HEK293 (cell line): Measurements from ENCODE around the gene ANO2.

Experiments used
- CTCF ChIA-PET: fragments of 350-600 bp; formaldehyde crosslinking; extraction: SDS; loops from one replicate; lab custom pipeline; 2021; ENCODE audit warnings: antibody characterized with exemption; lab: Yijun Ruan, JAX
- POLR2A ChIA-PET: fragments of 300-600 bp; formaldehyde crosslinking; extraction: SDS; loops from one replicate; lab custom pipeline; 2020; ENCODE audit warnings: antibody characterized with exemption, inconsistent platforms; lab: Yijun Ruan, JAX
- H3K27ac ChIP-seq: fragments of 200-500 bp; sonication (Bioruptor generic); 2 replicates; pipeline ENCODE4 v1.5.1; 2014; ENCODE audit warnings: low read depth, low read length, control low read depth, inconsistent platforms; ENCODE audit errors: extremely low read depth
- H3K36me3 ChIP-seq, 2 experiments: fragments of 200-500 bp in 1 of 2; sonication (Bioruptor generic) in 1 of 2; 1 replicate in 1 of 2; 2 replicates in 1 of 2; pipeline ENCODE4 v1.5.1; 2014 to 2017; ENCODE audit warnings: inconsistent platforms in 2 of 2, low read length in 2 of 2; ENCODE audit not compliant: control insufficient read depth in 2 of 2, insufficient read depth in 1 of 2
- H3K4me1 ChIP-seq: fragments of 200-500 bp; sonication (Bioruptor generic); 2 replicates; pipeline ENCODE4 v1.5.1; 2014; ENCODE audit warnings: mild to moderate bottlenecking, low read length, inconsistent platforms; ENCODE audit not compliant: control insufficient read depth, insufficient read depth
- H3K4me3 ChIP-seq: 2 replicates; pipeline ENCODE4 v1.5.1; 2011; ENCODE audit warnings: low read depth, mild to moderate bottlenecking, control low read depth, low read length, moderate library complexity
- H3K9me3 ChIP-seq: fragments of 200-500 bp; sonication (Bioruptor generic); 2 replicates; pipeline ENCODE4 v1.5.1; 2014; ENCODE audit warnings: low read depth, low read length, inconsistent platforms; ENCODE audit not compliant: control insufficient read depth, insufficient read depth
- GLIS1 ChIP-seq: fragments of 450-650 bp; formaldehyde crosslinking; IDR thresholded peaks from 2 replicates; pipeline ENCODE4 v1.5.1; 2016; ENCODE audit warnings: missing biosample characterization, missing genetic modification characterization
- KLF16 ChIP-seq: fragments of 450-650 bp; formaldehyde crosslinking; IDR thresholded peaks from 2 replicates; pipeline ENCODE4 v1.5.1; 2017; ENCODE audit warnings: missing biosample characterization, missing genetic modification characterization
- MYNN ChIP-seq: fragments of 450-650 bp; formaldehyde crosslinking; IDR thresholded peaks from 2 replicates; pipeline ENCODE4 v1.5.1; 2016; ENCODE audit warnings: missing biosample characterization, missing genetic modification characterization, borderline replicate concordance
- SALL2 ChIP-seq: fragments of 450-650 bp; formaldehyde crosslinking; IDR thresholded peaks from 2 replicates; pipeline ENCODE4 v1.5.0; 2017; ENCODE audit warnings: missing biosample characterization, mild to moderate bottlenecking, missing genetic modification characterization, borderline replicate concordance
- SP2 ChIP-seq: fragments of 450-650 bp; formaldehyde crosslinking; IDR thresholded peaks from 2 replicates; pipeline ENCODE4 v1.5.1; 2016; ENCODE audit warnings: missing biosample characterization, missing genetic modification characterization
- SP7 ChIP-seq: fragments of 450-650 bp; formaldehyde crosslinking; IDR thresholded peaks from 2 replicates; pipeline ENCODE4 v1.5.1; 2016; ENCODE audit warnings: missing biosample characterization, missing genetic modification characterization
- ZBTB7A ChIP-seq: fragments of 450-650 bp; formaldehyde crosslinking; IDR thresholded peaks from 2 replicates; pipeline ENCODE4 v1.5.1; 2016; ENCODE audit warnings: low read depth, missing biosample characterization, missing genetic modification characterization
- ZFP37 ChIP-seq: fragments of 450-650 bp; formaldehyde crosslinking; IDR thresholded peaks from 2 replicates; pipeline ENCODE4 v1.5.1; 2016; ENCODE audit warnings: missing biosample characterization, missing genetic modification characterization
- ZFP41 ChIP-seq: fragments of 450-650 bp; formaldehyde crosslinking; IDR thresholded peaks from 2 replicates; pipeline ENCODE4 v1.5.1; 2016; ENCODE audit warnings: missing biosample characterization, missing genetic modification characterization, borderline replicate concordance
- ZNF132 ChIP-seq: fragments of 450-650 bp; formaldehyde crosslinking; IDR thresholded peaks from 2 replicates; pipeline ENCODE4 v1.5.1; 2017; ENCODE audit warnings: missing biosample characterization, missing genetic modification characterization, borderline replicate concordance
- ZNF175 ChIP-seq: fragments of 450-650 bp; formaldehyde crosslinking; IDR thresholded peaks from 2 replicates; pipeline ENCODE4 v1.5.1; 2016; ENCODE audit warnings: missing biosample characterization, missing genetic modification characterization
- ZNF223 ChIP-seq: fragments of 450-650 bp; formaldehyde crosslinking; IDR thresholded peaks from 2 replicates; pipeline ENCODE4 v1.5.1; 2016; ENCODE audit warnings: missing biosample characterization, missing genetic modification characterization
- ZNF266 ChIP-seq: fragments of 450-650 bp; formaldehyde crosslinking; IDR thresholded peaks from 2 replicates; pipeline ENCODE4 v1.5.1; 2016; ENCODE audit warnings: missing biosample characterization, missing genetic modification characterization, low read depth
- ZNF280C ChIP-seq: fragments of 450-650 bp; formaldehyde crosslinking; IDR thresholded peaks from 2 replicates; pipeline ENCODE4 v1.5.1; 2016; ENCODE audit warnings: missing biosample characterization, missing genetic modification characterization
- ZNF335 ChIP-seq: fragments of 450-650 bp; formaldehyde crosslinking; conservative IDR thresholded peaks from 2 replicates; pipeline ENCODE4 v1.5.1; 2016; ENCODE audit warnings: missing biosample characterization, missing genetic modification characterization
- ZNF404 ChIP-seq: fragments of 450-650 bp; formaldehyde crosslinking; IDR thresholded peaks from 2 replicates; pipeline ENCODE4 v1.5.1; 2017; ENCODE audit warnings: missing biosample characterization, missing genetic modification characterization
- ZNF549 ChIP-seq: fragments of 450-650 bp; IDR thresholded peaks from 2 replicates; pipeline ENCODE4 v1.5.1; 2018; ENCODE audit warnings: missing biosample characterization, missing genetic modification characterization, mild to moderate bottlenecking, inconsistent platforms, moderate library complexity
- ZNF629 ChIP-seq: fragments of 450-650 bp; formaldehyde crosslinking; IDR thresholded peaks from 2 replicates; pipeline ENCODE4 v1.5.1; 2017; ENCODE audit warnings: missing biosample characterization, missing genetic modification characterization
- ZNF776 ChIP-seq: fragments of 450-650 bp; formaldehyde crosslinking; IDR thresholded peaks from 2 replicates; pipeline ENCODE4 v1.5.0; 2017; ENCODE audit warnings: missing biosample characterization, missing genetic modification characterization, borderline replicate concordance
- ZSCAN18 ChIP-seq: fragments of 450-650 bp; formaldehyde crosslinking; IDR thresholded peaks from 2 replicates; pipeline ENCODE4 v1.5.1; 2016; ENCODE audit warnings: missing biosample characterization, missing genetic modification characterization
- TF ChIP-seq, protein P1 (sequence below): fragments of 450-650 bp; formaldehyde crosslinking; IDR thresholded peaks from 2 replicates; pipeline ENCODE4 v1.5.1; 2016; ENCODE audit warnings: missing biosample characterization, missing genetic modification characterization, borderline replicate concordance
- TF ChIP-seq, protein P2 (sequence below): fragments of 450-650 bp; formaldehyde crosslinking; IDR thresholded peaks from 2 replicates; pipeline ENCODE4 v1.5.1; 2016; ENCODE audit warnings: missing biosample characterization, missing genetic modification characterization
- TF ChIP-seq, protein P3 (sequence below): fragments of 450-650 bp; formaldehyde crosslinking; conservative IDR thresholded peaks from 2 replicates; pipeline ENCODE4 v1.5.1; 2016; ENCODE audit warnings: low read depth, missing biosample characterization, missing genetic modification characterization

ANO2 gene

DNA sequence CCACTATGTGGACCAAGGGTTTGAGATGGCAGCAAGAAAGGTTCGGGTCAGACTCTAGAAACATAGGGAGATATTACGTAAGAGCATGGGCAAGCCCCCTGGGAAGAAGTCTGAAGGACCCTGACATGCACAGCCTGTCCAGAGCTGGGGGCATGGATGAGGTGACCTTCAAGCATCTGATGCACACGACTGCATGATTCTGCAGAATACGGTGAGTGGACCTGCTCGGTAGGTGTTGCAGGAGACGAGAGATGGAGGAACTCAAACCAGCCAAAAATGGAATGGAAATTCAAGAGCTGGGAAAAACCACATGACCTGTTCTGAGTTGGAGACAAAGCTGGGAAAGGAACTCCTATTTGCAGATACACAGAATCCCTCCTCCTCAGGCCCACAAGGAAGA, 43.6 kb downstream of the ANO2 start:
- H3K4me3 ChIP-seq: no peak overlapping the region
- ChIA-PET CTCF (interaction anchor here (0.9 kb wide), 1 partner anchor 48 kb away, joined by 3 read pairs; no protein-coding TSS in a partner anchor), POLR2A (no interaction called here)
- TF ChIP-seq, protein P1, sequence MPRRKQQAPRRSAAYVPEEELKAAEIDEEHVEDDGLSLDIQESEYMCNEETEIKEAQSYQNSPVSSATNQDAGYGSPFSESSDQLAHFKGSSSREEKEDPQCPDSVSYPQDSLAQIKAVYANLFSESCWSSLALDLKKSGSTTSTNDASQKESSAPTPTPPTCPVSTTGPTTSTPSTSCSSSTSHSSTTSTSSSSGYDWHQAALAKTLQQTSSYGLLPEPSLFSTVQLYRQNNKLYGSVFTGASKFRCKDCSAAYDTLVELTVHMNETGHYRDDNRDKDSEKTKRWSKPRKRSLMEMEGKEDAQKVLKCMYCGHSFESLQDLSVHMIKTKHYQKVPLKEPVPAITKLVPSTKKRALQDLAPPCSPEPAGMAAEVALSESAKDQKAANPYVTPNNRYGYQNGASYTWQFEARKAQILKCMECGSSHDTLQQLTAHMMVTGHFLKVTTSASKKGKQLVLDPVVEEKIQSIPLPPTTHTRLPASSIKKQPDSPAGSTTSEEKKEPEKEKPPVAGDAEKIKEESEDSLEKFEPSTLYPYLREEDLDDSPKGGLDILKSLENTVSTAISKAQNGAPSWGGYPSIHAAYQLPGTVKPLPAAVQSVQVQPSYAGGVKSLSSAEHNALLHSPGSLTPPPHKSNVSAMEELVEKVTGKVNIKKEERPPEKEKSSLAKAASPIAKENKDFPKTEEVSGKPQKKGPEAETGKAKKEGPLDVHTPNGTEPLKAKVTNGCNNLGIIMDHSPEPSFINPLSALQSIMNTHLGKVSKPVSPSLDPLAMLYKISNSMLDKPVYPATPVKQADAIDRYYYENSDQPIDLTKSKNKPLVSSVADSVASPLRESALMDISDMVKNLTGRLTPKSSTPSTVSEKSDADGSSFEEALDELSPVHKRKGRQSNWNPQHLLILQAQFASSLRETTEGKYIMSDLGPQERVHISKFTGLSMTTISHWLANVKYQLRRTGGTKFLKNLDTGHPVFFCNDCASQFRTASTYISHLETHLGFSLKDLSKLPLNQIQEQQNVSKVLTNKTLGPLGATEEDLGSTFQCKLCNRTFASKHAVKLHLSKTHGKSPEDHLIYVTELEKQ: no peak
- TF ChIP-seq GLIS1 (tag by site-specific recombination) (no peak), SALL2 (no peak), ZNF175 (no peak), ZNF549 (tag by site-specific recombination) (no peak), SP7 (tag by site-specific recombination) (no peak), ZNF776 (tag by site-specific recombination) (no peak), SP2 (tag by site-specific recombination) (no peak), ZNF335 (no peak), ZNF223 (tag by site-specific recombination) (no peak), ZFP41 (no peak)
- TF ChIP-seq, protein P2, sequence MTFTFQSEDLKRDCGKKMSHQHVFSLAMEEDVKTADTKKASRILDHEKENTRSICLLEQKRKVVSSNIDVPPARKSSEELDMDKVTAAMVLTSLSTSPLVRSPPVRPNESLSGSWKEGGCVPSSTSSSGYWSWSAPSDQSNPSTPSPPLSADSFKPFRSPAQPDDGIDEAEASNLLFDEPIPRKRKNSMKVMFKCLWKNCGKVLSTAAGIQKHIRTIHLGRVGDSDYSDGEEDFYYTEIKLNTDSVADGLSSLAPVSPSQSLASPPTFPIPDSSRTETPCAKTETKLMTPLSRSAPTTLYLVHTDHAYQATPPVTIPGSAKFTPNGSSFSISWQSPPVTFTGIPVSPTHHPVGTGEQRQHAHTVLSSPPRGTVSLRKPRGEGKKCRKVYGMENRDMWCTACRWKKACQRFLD (tag by site-specific recombination): no peak
- no peaks in the 10 kb centered on the region for H3K4me1 ChIP-seq
- H3K36me3 ChIP-seq: no peaks in the 10 kb centered on the region
- no peaks in the 10 kb centered on the region for H3K9me3 ChIP-seq
- H3K27ac ChIP-seq: no peak overlapping the region

DNA sequence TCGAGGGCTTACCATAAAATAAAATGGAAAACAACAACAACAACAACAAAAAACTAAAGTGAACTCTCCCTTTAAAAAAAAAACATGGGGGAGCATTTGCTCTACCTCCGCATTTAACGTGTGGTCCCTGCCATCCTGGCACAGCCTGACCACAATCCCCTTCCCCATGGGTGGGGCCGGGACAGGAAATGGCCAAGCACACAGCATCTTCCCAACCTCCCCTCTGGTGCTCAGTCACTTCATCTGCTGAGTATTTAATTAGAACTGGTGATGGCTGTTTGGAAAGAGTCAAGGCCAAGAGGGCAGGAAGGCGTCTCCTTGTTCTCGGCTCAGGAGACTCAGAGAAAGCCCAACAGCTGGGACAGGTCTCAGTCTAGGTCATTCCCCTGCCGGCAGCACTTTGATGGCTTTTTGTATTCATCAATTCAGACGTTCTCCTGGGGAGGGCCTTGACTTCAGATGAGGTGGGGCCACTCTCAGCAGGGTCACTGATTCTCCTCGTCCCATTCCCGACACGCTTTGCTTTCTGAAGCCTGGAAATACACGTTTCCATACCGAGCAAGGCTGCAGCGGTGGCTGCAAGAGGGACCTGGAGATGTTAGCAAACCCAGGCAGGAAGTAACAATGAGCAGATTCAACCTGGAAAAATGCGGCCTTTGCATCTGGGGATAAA, 44.4 kb downstream of the ANO2 start:
- CTCF ChIA-PET: interaction anchor here (0.9 kb wide), 1 partner anchor 49 kb away, joined by 3 read pairs; no protein-coding TSS in a partner anchor
- TF ChIP-seq ZBTB7A (tag by site-specific recombination) (no peak), ZNF266 (no peak), ZNF280C (tag by site-specific recombination) (no peak), KLF16 (no peak), ZSCAN18 (tag by site-specific recombination) (no peak), ZNF404 (no peak), ZNF132 (no peak), MYNN (no peak), ZNF629 (tag by site-specific recombination) (no peak), ZFP37 (tag by site-specific recombination) (no peak)
- TF ChIP-seq, protein P3, sequence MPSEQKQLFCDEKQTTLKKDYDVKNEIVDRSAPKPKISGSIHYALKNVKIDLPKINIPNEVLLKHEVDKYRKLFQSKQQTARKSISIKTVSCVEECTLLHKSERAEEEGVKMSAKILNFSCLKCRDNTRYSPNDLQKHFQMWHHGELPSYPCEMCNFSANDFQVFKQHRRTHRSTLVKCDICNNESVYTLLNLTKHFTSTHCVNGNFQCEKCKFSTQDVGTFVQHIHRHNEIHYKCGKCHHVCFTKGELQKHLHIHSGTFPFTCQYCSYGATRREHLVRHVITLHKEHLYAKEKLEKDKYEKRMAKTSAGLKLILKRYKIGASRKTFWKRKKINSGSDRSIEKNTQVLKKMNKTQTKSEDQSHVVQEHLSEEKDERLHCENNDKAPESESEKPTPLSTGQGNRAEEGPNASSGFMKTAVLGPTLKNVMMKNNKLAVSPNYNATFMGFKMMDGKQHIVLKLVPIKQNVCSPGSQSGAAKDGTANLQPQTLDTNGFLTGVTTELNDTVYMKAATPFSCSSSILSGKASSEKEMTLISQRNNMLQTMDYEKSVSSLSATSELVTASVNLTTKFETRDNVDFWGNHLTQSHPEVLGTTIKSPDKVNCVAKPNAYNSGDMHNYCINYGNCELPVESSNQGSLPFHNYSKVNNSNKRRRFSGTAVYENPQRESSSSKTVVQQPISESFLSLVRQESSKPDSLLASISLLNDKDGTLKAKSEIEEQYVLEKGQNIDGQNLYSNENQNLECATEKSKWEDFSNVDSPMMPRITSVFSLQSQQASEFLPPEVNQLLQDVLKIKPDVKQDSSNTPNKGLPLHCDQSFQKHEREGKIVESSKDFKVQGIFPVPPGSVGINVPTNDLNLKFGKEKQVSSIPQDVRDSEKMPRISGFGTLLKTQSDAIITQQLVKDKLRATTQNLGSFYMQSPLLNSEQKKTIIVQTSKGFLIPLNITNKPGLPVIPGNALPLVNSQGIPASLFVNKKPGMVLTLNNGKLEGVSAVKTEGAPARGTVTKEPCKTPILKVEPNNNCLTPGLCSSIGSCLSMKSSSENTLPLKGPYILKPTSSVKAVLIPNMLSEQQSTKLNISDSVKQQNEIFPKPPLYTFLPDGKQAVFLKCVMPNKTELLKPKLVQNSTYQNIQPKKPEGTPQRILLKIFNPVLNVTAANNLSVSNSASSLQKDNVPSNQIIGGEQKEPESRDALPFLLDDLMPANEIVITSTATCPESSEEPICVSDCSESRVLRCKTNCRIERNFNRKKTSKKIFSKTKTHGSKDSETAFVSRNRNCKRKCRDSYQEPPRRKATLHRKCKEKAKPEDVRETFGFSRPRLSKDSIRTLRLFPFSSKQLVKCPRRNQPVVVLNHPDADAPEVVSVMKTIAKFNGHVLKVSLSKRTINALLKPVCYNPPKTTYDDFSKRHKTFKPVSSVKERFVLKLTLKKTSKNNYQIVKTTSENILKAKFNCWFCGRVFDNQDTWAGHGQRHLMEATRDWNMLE: no peak

More for the DNA sequence above, 44.4 kb downstream of the ANO2 start:
- H3K4me3 ChIP-seq: no peak overlapping the region
- H3K9me3 ChIP-seq: no peaks in the 10 kb centered on the region
- H3K4me1 ChIP-seq: no peaks in the 10 kb centered on the region
- H3K27ac ChIP-seq: no peak overlapping the region
- H3K36me3 ChIP-seq: no peaks in the 10 kb centered on the region
- POLR2A ChIA-PET: no interaction called here
